ENCODE results near the gene CSMD2. TPM values are rescaled to one million over a fixed set of nuclear protein-coding genes. Genes with fewer than 3 reads are reported as not detected.
A peak's percentile ranks its signal among the peaks of the same experiment; 100 is the strongest.

CSMD2 gene
- total and polyA plus RNA-seq, 2 donors from 2014 or later: 0.47 TPM; not detected in 1

DNA sequence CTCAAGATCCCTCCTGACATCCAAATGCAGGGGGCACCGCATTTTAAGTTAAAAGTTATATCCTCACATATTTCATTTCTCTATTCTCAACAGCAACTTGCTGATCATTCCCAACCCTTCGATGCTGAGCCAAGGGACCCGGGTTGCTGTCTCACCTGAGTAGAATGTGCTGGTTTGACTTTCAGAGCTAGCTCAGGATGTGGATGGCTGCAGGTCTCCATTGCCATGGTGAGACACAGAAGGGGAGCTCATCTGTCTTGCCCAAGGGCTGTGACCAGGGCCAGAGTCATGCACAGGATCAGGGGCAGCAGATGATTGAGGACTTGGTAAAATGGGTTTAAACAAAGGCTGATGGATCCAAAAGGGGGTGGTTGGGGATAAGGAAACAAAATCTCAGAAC, 189.1 kb downstream of the CSMD2 start:
- no peaks in the 10 kb centered on the region for H3K27me3 ChIP-seq (ENCODE audit: control insufficient read depth, insufficient read depth, low read length)
- no peak overlapping the region for H3K9ac ChIP-seq (ENCODE audit: low read length in 3 of 3)
- H3K27ac ChIP-seq (ENCODE audit: low read depth in 2 of 2, low read length in 2 of 2): no peak overlapping the region
- H3K36me3 ChIP-seq (ENCODE audit: control insufficient read depth in 2 of 3, insufficient read depth in 3 of 3, low read length in 3 of 3): no peaks in the 10 kb centered on the region
- H3K9me3 ChIP-seq (ENCODE audit: control insufficient read depth in 2 of 3, insufficient read depth in 1 of 3, low read length in 3 of 3): no peaks in the 10 kb centered on the region
- H3K4me1 ChIP-seq (ENCODE audit: control insufficient read depth in 2 of 3, insufficient read depth in 2 of 3, low read depth in 1 of 3, low read length in 3 of 3): no peaks in the 10 kb centered on the region
- intact Hi-C loops (cut with DNase I): no loop called here
- TF ChIP-seq, protein P1, sequence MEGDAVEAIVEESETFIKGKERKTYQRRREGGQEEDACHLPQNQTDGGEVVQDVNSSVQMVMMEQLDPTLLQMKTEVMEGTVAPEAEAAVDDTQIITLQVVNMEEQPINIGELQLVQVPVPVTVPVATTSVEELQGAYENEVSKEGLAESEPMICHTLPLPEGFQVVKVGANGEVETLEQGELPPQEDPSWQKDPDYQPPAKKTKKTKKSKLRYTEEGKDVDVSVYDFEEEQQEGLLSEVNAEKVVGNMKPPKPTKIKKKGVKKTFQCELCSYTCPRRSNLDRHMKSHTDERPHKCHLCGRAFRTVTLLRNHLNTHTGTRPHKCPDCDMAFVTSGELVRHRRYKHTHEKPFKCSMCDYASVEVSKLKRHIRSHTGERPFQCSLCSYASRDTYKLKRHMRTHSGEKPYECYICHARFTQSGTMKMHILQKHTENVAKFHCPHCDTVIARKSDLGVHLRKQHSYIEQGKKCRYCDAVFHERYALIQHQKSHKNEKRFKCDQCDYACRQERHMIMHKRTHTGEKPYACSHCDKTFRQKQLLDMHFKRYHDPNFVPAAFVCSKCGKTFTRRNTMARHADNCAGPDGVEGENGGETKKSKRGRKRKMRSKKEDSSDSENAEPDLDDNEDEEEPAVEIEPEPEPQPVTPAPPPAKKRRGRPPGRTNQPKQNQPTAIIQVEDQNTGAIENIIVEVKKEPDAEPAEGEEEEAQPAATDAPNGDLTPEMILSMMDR (IDR thresholded peaks at IDR 0.05; ENCODE audit: borderline replicate concordance, extremely low read depth, insufficient read depth): no peak
- FAIRE-seq: no peak
- no peak overlapping the region for H3K4me3 ChIP-seq (ENCODE audit: low read length in 3 of 3)
- DNase-seq: no peak

DNA sequence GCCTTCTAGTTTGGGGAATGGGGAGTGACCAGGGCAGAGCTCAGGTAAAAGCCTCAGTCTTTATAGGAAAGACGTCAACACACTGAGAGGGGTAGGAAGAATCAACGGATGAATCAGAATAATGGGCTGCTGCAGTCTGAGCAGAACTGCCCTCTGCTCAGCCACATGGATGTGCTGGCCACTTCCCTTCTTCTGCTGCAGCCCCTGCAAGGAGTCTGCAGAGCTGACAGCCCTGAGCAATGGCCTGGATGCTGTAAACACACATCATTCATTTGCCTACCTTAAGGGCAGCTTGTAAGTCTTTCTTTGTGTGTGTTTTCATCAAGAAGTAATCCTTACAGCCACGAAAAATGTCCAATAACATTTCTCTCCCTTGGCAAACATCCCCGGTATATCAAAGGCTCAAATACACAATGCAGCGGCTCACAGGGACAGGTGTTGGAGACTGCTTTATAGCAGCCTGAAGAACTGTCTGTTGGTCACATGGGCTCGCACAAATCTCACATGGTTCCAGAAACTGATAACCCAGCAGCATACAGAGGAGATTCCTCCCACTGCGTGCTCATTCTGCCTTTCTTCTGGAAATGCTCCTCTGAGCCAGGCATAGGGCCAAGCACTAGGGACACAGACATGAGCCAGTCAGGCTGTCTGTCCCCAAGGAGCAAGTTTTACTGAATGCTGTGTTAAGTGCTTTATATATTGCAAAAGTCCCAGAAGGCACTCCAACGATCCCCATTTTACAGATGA, 191.1 kb downstream of the CSMD2 start:
- no peak overlapping the region for H3K27ac ChIP-seq (ENCODE audit: low read depth in 2 of 2, low read length in 2 of 2)
- TF ChIP-seq, protein P1 (IDR thresholded peaks at IDR 0.05; ENCODE audit: borderline replicate concordance, extremely low read depth, insufficient read depth): no peak
- H3K9ac ChIP-seq (ENCODE audit: low read length in 3 of 3): no peak overlapping the region
- H3K4me1 ChIP-seq (ENCODE audit: control insufficient read depth in 2 of 3, insufficient read depth in 2 of 3, low read depth in 1 of 3, low read length in 3 of 3): no peaks in the 10 kb centered on the region
- peak in 1 of 5 donors; percentile 75 for DNase-seq
- H3K9me3 ChIP-seq (ENCODE audit: control insufficient read depth in 2 of 3, insufficient read depth in 1 of 3, low read length in 3 of 3): no peaks in the 10 kb centered on the region
- no peaks in the 10 kb centered on the region for H3K27me3 ChIP-seq (ENCODE audit: control insufficient read depth, insufficient read depth, low read length)
- no peaks in the 10 kb centered on the region for H3K36me3 ChIP-seq (ENCODE audit: control insufficient read depth in 2 of 3, insufficient read depth in 3 of 3, low read length in 3 of 3)
- FAIRE-seq: no peak
- intact Hi-C loops (cut with DNase I): no loop called here
- H3K4me3 ChIP-seq (ENCODE audit: low read length in 3 of 3): no peak overlapping the region

DNA sequence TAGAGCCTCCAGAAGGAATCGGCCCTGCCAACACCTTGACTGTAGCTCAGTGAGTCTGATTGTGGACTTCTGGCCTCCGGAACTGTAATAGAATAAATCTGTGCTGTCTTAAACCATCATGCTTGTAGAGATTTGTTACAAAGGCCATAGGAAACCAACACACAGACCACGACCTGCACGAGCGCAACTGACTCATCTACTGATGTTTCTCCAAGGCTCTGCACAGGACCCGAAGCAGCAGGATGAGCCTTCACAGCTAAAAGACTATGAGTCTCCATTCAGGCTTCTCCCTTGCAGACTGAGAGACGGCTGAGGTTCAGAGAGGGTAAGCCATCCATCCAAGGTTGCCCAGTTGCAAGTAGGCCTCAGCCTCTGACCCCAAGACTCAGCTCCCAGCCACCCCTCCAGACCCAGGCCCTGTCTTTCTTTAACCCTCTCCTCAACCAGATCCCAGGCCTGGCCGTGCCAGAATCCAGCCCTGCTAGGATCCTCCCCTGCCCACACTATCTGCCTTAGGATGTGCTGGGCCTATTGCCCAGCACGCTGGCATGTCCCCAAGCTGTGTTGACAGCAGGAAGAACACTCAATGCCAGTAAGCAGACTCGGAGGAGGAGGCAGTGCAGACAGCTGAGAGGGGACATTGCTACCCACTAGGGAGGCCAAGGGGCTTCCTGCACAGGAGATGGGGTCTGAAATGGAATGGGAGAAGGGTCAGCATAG, 192.2 kb downstream of the CSMD2 start:
- Histone ChIP-seq H3K27me3 (ENCODE audit: control insufficient read depth, insufficient read depth, low read length) (no peaks in the 10 kb centered on the region), H3K9me3 (ENCODE audit: control insufficient read depth in 2 of 3, insufficient read depth in 1 of 3, low read length in 3 of 3) (no peaks in the 10 kb centered on the region), H3K4me3 (ENCODE audit: low read length in 3 of 3) (no peak overlapping the region), H3K9ac (ENCODE audit: low read length in 3 of 3) (no peak overlapping the region), H3K4me1 (ENCODE audit: control insufficient read depth in 2 of 3, insufficient read depth in 2 of 3, low read depth in 1 of 3, low read length in 3 of 3) (no peaks in the 10 kb centered on the region), H3K36me3 (ENCODE audit: control insufficient read depth in 2 of 3, insufficient read depth in 3 of 3, low read length in 3 of 3) (no peaks in the 10 kb centered on the region), H3K27ac (ENCODE audit: low read depth in 2 of 2, low read length in 2 of 2) (no peak overlapping the region)
- intact Hi-C loops (cut with DNase I): no loop called here
- TF ChIP-seq, protein P1 (IDR thresholded peaks at IDR 0.05; ENCODE audit: borderline replicate concordance, extremely low read depth, insufficient read depth): no peak
- DNase-seq (no peak), FAIRE-seq (no peak)

Measured in kidney (tissue), 14 donors.